ENCODE results near the gene PMEPA1.
A peak's percentile ranks its signal among the peaks of the same experiment; 100 is the strongest.

PMEPA1 gene

DNA sequence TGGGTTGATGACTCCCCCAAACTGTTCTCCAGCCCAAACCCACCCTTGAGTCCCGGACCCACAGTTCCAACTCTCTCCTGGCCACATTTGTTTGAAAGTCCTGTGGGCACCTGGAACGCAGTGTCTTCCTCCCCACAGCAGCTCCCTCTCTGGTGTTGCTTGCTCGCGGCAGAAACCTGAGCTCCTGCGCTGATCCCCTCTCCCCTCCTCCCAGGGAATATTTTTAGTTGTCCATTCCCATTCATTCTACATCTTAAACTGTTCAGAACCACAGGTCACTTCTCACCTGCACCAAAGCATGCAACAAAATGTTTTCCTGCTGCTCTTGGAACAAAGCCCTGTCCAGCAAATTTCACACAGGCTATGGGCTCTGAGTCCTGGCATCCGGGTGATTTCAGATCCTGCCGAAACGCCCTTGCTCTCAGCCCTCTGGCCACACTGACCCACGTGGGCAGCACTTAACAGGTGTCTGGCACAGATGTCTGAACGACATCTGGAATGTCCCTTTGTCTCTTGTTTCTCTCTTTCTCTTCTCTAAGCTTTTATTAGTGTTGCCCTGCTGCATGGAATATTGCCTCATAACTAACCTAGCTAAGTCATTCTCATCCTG, 27.0 kb upstream of the PMEPA1 start:
- DNase-seq = no peak

DNA sequence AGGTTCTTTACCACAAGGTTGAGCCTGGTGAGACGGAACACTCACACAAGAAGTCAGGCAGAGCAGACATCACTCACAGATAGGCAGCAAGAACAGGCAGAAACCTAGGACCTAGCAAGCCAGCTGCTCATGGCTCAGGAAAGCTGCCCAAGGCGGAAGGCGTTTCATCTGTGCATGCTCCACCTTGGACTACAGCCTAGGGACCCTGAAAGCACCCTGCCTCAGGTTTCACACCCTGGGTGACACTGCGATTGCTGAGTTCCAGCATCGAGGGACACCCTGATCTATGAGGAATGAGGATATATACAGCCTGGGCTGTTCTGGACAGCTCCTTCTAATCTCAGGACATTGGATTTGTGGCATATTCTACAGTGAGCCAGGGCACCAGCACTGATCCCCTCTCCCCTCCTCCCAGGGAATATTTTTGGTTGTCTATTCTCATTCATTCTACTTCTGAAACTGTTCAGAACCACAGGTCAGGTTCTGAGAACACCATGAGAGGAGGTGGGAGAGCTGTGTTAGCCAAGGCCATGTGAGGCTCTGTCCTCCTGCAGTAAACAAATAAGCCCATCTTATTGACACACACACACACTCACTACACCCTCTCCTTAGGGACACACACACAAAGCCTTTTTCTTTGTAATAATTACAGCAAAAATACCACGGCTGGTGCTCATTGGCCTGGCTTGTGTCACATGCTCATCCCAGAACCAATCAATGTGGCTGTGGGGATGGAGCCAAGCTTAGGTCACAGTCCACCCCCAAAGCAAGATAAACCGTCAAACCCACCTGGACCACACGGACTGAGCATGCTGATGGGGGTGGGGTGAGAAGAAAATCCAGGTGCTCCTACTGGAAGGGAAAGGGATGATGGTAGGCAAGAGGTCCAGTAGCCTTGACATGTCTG, 26.3 kb upstream of the PMEPA1 start:
- DNase-seq = no peak

- no peak for DNase-seq
Observed at GRCh38 chr20:57734754-57735153, 24.9 kb upstream of the PMEPA1 start.

DNA sequence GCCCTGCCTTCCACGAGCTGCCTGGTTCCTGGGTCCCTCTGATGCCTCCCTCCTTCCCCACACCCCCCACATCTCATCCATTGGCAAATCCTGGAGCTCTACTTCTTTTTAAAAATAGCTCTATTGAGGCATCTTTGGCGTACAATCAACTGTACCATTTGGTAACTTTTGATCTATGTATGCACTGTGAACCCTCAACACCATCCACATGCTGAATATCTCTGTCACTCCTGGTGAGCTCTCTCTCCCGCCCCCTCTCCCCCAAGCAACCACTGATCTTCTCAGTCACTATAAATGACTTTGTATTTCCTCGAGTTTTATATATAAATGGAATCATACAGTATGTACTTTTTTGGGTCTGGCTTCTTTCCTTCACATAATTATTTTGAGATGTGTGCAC, 22.4 kb upstream of the PMEPA1 start:
- no peak for DNase-seq

DNA sequence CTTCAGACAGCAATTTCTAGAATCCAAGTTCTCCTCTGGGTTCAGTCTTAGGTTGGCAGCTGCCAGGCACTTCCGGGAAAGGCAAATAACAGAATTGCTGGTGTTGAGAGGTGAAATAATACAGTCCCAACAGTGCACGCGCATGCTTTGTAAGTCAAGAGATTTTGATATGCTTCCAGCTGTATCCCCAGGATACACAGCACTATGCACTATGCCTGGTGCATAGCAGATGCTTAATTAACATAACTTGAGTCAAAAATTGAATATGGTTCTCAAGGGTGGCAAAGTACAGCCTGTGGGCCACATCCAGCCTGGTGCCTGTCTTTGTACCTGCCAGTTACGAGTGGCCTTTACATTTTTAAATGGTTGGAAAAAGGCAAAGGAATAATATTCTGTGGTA, 18.9 kb upstream of the PMEPA1 start:
- no peak for DNase-seq

GRCh38 chr20:57727863-57728262, 18.0 kb upstream of the PMEPA1 start:
- DNase-seq = no peak

- DNase-seq = no peak
Observed at GRCh38 chr20:57725636-57726035, 15.8 kb upstream of the PMEPA1 start.

- DNase-seq = no peak
Observed at GRCh38 chr20:57724610-57725405, 15.0 kb upstream of the PMEPA1 start.

DNA sequence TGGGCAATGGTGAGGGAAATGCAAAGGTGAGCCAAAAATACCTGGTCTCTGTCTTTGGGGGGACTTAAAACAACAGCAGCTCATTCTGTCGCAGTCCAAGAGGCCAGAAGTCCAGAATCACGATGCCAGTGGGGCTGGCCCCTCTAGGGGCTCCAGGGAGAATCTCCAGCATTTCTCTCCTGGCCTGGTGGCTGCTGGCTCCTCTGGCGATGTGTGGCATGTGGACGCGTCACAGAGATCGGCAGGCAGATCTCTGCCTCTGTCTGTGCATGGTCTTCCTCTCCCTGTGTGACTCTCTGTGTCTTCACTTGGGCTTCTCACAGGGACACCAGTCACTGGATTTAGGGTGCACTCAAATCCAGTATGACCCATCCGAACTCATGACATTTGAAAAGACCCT, 14.0 kb upstream of the PMEPA1 start:
- DNase-seq = no peak

- DNase-seq = no peak
Observed at GRCh38 chr20:57719951-57720350, 10.1 kb upstream of the PMEPA1 start.

DNA sequence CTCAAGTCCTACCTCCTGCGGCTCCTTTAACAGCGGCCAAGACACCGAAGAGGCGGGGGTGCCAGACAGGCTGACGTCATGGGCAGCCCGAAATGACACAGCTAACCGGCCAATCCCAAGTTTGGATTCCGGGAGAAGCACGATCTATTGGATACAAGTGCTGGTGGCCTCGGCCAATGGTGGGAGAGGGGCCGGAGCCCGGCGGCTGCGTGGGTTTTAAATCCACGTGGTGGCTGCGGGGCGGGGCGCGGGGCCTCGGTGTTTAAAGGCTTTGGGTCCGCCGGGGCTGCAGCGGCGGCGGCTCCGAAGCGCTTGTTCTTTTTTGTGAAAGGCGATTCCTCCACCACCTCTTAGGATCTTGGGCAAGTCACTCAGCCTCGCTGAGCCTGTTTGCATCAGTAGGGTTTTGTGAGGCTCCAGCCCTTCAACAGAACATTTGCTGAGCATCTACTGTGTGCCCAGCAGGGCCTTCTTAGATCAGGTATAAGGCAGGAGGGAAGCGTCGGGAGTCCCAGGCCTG, 8.7 kb upstream of the PMEPA1 start:
- peak; percentile 87 for DNase-seq

DNA sequence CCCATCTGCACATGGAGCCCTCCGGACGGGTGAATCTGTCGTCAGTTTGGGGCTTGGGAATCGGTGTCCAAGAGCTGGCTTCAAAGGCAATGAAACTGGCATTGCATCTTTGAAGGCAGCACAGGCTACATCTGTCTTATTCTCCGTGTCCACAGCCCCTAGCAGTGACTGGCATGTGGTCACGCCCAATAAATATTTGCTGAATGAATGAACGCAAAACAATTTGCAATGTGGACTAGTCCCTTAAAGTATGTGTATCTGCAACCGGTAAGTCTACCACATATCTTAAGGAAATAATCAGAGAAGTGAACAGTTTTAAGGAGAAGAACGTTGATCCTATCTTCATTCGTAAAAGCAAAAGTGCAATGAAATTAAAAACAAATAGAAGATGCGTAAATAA, 8.0 kb upstream of the PMEPA1 start:
- DNase-seq = no peak

DNA sequence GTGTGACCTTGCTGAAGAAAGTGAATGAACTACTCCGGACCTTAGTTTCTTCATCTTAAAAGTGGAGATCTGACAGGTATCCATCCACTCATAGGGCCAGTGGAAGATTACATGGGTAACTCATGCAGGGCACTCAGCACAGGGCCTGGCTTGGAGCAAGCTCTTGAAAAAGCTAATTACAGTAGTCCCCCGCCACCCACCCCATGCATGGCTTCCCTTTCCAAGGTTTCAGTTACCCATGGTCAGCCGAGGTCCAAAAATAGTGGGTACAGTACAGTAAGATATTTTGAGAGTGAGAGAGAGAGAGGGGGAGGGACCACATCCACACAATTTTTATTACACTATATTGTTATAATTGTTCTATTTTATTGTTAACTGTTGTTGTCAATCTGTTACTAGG, 7.1 kb upstream of the PMEPA1 start:
- no peak for DNase-seq

- no peak for DNase-seq
Observed at GRCh38 chr20:57716202-57716601, 6.4 kb upstream of the PMEPA1 start.

- no peak for DNase-seq
Observed at GRCh38 chr20:57715268-57715904, 5.6 kb upstream of the PMEPA1 start.

- no peak for DNase-seq
Observed at GRCh38 chr20:57714409-57715267, 4.8 kb upstream of the PMEPA1 start.

- DNase-seq = no peak
Observed at GRCh38 chr20:57713951-57714350, 4.1 kb upstream of the PMEPA1 start.

- DNase-seq = no peak
Observed at GRCh38 chr20:57713505-57713903, 3.7 kb upstream of the PMEPA1 start.

DNA sequence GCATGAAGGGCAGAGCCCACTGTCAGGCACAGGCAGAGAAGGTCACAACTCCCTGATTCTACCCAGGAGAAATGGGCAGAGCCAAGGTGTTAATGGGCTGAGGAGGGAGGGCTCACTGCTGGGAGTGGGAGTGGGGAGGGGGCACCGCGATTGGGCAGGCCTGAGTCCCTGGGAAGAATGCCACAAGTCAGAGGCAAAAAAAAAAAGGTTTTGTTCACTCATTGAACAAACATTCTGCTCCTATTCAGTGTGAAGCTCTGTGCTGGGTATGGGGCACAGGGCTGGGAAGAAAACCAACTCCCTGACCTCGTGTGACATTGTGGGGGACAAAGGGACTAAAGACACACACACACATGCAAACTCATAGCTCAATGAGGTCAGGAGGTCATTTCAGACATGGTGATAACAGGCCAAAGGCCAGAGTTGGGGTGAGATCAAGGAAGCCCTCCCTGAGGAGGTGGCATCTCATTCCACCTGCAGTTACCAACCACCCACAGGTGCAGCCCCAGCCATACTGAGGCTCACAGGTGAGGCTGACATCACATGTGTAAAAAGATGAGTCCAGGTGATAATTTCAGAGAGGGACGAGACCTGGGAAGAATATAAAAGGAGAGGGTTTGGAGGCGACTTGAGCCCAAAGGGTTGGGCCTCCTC, 3.2 kb upstream of the PMEPA1 start:
- no peak for DNase-seq

DNA sequence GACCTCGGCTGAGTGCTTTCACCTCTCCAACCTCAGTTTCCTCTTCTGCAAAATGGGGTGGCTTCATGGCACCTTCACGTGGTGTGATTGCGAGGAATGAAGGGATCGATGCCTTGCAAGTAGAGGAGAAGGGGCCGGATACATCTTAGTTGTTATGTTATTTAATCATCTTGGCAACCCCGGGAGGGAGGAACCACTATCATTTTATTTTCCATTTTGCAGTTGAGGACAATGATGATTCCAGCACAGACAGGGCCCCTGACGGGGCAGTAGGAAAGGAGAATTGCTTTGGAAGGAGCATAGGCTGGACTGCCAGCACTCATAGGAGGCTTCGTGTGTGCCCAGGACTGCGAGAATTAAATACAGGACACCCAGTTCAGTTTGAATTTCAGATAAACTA, 2.5 kb upstream of the PMEPA1 start:
- DNase-seq = no peak

DNA sequence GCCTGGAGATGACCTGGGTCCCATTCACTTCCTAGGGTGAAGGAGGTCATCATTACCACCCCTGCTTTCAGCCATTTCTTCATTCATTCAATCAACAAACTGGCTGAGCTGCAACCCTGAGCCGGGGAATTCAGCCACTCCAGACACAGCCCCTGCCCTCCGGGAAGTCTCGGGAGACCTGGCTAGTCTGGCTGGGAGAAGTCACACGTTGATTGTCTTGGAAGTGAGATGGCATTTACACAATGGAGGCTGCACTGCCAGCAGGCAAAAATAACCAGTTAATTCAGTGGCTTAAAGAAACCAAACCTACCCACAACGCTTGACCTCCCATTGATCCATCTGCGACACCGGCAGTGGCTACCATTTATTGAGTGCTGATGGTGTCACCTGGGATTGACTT, 2.0 kb upstream of the PMEPA1 start:
- DNase-seq = no peak
